Brain microvascular endothelial cell (primary cell): Measurements from ENCODE around the gene CREG1.
"Not testable (repeated sequence)": the region's sequence is repeated elsewhere in the genome, so short reads cannot be mapped to it uniquely, and the experiment has no call there.

Experiments used
- DNase-seq: peaks from one replicate; pipeline ENCODE4 v3.0.0-alpha.2; 2020
- H3K27ac ChIP-seq: fragments of 250-450 bp; sonication (Bioruptor Pico); 2 replicates; pipeline ENCODE4 v1.5.1; 2020; ENCODE audit warnings: mild to moderate bottlenecking, moderate library complexity
- H3K27me3 ChIP-seq: fragments of 250-450 bp; sonication (Bioruptor Pico); replicated peaks from 2 replicates; pipeline ENCODE4 v1.5.1; 2020; ENCODE audit warnings: mild to moderate bottlenecking
- H3K36me3 ChIP-seq: fragments of 250-450 bp; sonication (Bioruptor Pico); replicated peaks from 2 replicates; pipeline ENCODE4 v1.5.1; 2020; ENCODE audit warnings: mild to moderate bottlenecking
- H3K4me3 ChIP-seq: 2 replicates; pipeline ENCODE4 v1.5.1; 2011; ENCODE audit warnings: low read depth, mild to moderate bottlenecking, control low read depth, low read length, moderate library complexity
- in situ Hi-C: cut with HindIII; loops from 2 replicates; pipeline ENCODE4 v1.10.0; 2017; ENCODE audit warnings: low sequenced_read_pairs, low pct_ligation_motif_present
- TF ChIP-seq, protein P1 (sequence below): IDR thresholded peaks from 2 replicates; pipeline ENCODE4 v1.5.1; 2011; ENCODE audit warnings: low read depth, mild to moderate bottlenecking, moderate library complexity, low read length, control low read depth, inconsistent platforms; ENCODE audit errors: missing control alignments

Gene CREG1

DNA sequence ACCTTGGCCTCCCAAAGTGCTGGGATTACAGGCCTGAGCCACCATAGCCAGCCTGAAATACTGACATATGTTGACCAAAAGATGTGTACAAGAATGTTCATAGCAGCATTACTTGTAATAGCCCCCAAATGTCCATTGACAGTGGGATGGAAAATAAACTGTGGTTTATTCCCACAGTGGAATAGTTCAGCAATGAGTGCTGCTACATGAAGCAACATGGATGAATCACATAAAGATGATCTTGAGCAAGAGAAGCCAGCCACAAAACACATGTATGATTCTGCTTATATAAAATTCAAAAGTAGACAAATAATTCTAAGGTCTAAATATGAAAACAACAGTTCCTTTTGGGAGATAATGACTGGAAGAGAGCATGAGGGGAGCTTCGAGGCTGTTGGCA, 9.1 kb upstream of the CREG1 start:
- DNase-seq: no peak
- TF ChIP-seq, protein P1, sequence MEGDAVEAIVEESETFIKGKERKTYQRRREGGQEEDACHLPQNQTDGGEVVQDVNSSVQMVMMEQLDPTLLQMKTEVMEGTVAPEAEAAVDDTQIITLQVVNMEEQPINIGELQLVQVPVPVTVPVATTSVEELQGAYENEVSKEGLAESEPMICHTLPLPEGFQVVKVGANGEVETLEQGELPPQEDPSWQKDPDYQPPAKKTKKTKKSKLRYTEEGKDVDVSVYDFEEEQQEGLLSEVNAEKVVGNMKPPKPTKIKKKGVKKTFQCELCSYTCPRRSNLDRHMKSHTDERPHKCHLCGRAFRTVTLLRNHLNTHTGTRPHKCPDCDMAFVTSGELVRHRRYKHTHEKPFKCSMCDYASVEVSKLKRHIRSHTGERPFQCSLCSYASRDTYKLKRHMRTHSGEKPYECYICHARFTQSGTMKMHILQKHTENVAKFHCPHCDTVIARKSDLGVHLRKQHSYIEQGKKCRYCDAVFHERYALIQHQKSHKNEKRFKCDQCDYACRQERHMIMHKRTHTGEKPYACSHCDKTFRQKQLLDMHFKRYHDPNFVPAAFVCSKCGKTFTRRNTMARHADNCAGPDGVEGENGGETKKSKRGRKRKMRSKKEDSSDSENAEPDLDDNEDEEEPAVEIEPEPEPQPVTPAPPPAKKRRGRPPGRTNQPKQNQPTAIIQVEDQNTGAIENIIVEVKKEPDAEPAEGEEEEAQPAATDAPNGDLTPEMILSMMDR: no peak
- no peak overlapping the region for H3K27ac ChIP-seq

DNA sequence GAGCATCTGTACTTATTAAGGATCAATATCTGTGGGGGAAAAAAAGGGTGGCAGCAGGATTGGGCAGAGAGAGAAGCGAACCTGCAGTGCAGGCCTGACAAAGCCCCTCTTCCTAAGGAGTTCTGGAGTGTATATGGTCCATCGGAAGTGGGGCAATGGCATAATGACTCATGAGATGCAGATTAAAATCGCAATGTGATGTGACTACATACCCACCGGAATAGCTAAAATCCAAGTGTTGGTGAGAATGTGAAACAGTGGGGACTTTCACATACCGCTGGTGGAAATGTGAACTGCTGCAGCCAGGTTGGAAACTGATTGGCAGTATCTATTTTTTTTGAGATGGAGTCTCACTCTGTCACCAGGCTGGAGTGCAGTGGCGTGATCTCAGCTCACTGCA, 8.2 kb upstream of the CREG1 start:
- no peak for DNase-seq
- no peak overlapping the region for H3K27ac ChIP-seq
- in situ Hi-C loops: no loop called here
- H3K36me3 ChIP-seq: no peaks in the 10 kb centered on the region
- no peaks in the 10 kb centered on the region for H3K27me3 ChIP-seq
- no peak overlapping the region for H3K4me3 ChIP-seq
- TF ChIP-seq, protein P1: no peak

More for the DNA sequence above, 9.1 kb upstream of the CREG1 start:
- no peaks in the 10 kb centered on the region for H3K36me3 ChIP-seq
- in situ Hi-C loops: no loop called here
- H3K27me3 ChIP-seq: no peaks in the 10 kb centered on the region
- no peak overlapping the region for H3K4me3 ChIP-seq

DNA sequence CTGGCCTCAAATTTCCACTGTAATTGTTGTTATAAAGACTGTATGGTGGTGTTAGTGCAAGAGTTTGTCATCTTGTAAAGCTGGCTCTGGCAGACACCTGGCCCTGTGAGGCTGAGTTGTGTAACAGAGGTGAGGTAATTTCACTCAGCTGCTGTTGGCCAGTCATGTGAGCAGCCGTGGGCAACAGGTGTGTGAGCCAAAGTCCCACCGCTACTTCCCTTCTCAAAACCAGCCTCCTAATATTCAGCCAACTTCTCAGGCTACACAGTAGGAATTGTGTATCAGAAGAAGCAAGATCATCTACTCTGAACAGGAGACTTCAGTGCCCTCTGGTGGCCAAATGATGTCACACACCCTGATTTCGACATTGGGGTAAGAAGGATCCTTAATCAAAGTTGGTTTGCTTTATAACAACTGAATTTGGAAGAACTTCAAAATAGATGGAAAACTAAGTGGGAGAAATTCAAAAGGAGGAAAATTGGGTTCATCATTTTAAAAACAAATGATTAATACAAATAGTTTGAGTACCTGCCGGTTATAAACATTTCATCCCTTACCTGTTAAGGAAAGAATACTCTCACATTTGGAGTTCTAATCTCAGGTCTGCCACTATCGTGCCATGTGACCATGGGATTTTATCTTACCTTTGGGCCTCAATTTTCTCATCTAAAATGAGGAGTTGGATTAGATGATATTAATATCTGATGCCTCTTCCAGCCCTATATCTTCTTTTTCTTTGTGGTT, 2.6 kb upstream of the CREG1 start:
- Histone ChIP-seq H3K27ac (no peak overlapping the region), H3K4me3 (no peak overlapping the region), H3K27me3 (no peaks in the 10 kb centered on the region), H3K36me3 (no peaks in the 10 kb centered on the region)
- TF ChIP-seq, protein P1: peak; percentile 88
- in situ Hi-C loops: no loop called here
- DNase-seq: peak; percentile 79

DNA sequence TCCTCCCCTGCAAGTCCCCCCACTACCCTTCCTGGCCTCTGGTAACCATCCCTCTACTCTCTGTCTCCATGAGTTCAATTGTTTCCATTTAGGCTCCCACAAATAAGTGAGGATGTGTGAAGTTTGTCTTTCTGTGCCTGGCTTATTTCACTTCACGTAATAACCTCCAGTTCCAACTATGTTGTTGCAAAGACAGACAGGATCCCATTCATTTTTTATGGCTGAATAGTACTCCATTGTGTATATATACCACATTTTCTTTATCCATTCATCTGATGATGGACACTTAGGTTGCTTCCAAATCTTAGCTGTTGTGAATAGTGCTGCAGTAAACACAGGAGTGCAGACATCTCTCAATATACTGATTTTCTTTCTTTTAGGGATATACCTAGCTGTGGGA, 1.5 kb upstream of the CREG1 start:
- H3K36me3 ChIP-seq, DNase-seq, H3K27me3 ChIP-seq, H3K27ac ChIP-seq, in situ Hi-C loops, H3K4me3 ChIP-seq: not testable (repeated sequence)

DNA sequence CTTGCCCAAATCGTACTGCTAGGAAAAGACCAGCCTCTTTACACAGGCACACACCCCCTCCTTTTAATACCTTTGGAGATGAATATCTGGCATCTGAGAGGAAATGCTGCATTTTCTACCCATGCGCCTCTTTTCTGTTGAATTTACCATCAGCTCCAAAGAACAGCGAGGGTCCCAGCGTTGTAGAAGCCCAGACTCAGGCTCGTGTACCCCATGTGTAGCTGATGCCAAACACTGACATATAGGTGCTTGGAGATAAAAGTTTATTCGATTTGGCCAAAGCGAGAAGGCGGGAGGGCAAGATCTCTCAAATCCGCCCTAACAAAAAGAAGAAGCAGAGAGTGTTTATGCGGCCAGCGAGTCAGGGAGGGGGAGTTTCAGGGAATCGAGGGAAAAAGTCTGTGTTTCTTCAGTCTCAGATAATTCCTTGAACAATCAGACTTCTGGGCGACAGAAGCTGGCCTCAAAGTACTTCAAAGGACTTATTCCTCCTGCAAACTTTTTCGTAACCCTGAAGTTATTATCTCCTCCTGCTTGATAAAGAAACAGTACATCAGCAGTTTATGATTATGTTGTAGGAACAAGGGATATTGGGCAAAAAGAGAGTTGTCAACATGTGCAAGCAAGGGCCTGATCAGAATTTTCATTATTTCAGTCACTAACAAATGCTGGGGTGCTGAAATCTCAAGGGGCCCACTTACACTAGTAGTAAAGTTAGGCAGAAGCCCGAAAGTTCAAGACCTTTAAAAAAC, 642 bp upstream of the CREG1 start:
- no peak overlapping the region for H3K27ac ChIP-seq
- H3K36me3 ChIP-seq: no peaks in the 10 kb centered on the region
- in situ Hi-C loops: no loop called here
- no peaks in the 10 kb centered on the region for H3K27me3 ChIP-seq
- no peak for DNase-seq
- TF ChIP-seq, protein P1: no peak
- peak overlapping the region; percentile 61 for H3K4me3 ChIP-seq

DNA sequence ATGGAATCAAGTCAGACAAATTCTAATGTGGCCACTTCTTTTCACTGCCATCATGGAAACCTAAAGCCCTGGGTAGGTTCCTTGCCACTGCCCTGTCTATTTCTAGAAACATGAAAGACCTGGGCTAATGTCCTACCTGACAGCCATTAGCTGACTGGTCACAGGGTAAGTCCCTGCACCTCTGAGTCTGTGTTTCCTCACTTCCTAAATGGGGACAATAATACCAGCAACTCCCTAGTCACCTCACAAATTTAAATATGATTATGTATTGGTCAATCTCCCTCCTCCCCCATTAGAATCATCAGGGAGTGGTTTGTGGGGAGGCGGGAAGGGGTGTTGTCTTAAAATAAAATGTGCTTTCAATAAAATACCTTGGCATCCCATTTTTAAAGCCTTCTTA, 2.2 kb downstream of the CREG1 start:
- H3K27me3 ChIP-seq: no peaks in the 10 kb centered on the region
- in situ Hi-C loops: no loop called here
- TF ChIP-seq, protein P1: no peak
- H3K4me3 ChIP-seq: no peak overlapping the region
- no peak overlapping the region for H3K27ac ChIP-seq
- DNase-seq: no peak
- no peaks in the 10 kb centered on the region for H3K36me3 ChIP-seq
